ENCODE data around the gene TMED4. TPM values are rescaled to one million over a fixed set of nuclear protein-coding genes. Genes with fewer than 3 reads are reported as not detected.

The TMED4 gene
- total and polyA plus RNA-seq, 2 of the 13 experiments (the other 11 are each of a cell fraction or from before 2014, with no cell fraction given), result 81.4 to 109 TPM

DNA sequence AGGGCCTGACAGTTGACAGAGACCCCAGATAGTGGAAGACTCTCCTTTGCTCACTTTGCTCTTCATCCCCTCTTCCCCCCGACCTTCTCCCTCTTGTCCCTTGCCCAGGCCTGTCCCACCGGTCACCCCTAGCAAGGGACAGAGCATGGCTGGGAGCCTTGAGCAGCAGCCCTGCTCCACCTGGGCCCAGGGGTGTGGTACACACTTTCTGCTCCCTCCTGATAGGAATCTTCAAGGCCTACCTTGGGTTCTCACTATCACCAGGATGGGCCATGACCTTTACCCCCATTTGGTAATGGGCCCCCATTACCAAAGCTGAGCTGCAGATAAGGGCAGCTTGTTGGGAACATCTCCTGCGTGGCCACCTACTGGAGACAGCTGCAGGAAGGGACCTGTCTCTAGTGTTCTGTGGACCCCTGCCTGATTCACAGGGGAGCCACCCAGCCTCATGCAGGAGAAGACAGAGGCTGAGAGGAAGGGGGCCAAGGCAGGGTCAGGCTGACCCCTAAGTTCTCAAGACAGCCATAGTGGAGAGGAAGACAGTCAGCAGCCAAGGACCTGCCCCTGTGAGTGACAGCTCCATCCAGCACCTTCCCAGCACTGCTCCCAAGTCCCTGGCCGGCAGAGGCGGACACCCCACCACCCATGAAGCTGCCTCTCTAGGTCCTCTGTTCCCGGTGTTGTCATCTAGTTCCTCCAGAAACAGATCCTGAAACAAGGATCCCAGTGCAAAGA, 40.0 kb downstream of the TMED4 start:
- Histone ChIP-seq H2AFZ (ENCODE audit: low read length) (no peak overlapping the region), H3K36me3 (replicated peaks in 1 of 2; ENCODE audit: control insufficient read depth in 1 of 2, insufficient read depth in 2 of 2, low read length in 2 of 2) (peaks cover 0 to 9% of the 10 kb centered on the region in 2 experiments; a peak in 1 of 5 replicates), H3K27ac (ENCODE audit: extremely low read length, insufficient read depth, low read length) (peak overlapping the region; percentile 94), H3K4me1 (ENCODE audit: insufficient read depth, low read length) (peaks cover 76% of the 10 kb centered on the region), H3K9me3 (ENCODE audit: low read length) (no peaks in the 10 kb centered on the region), H3K4me2 (ENCODE audit: low read depth, low read length) (peak overlapping the region; percentile 98), H3K4me3 (replicated peaks in 1 of 3; ENCODE audit: insufficient read depth in 1 of 3, low read depth in 2 of 3, low read length in 3 of 3) (peak overlapping the region; percentile 57 to 79 (median 63)), H3K9ac (ENCODE audit: insufficient read depth, low read depth, low read length) (peak overlapping the region; percentile 90), H3K27me3 (ENCODE audit: control insufficient read depth in 1 of 2, insufficient read depth in 2 of 2, low read length in 2 of 2) (no peaks in the 10 kb centered on the region), H4K20me1 (ENCODE audit: insufficient read depth, low read length) (peaks cover 5% of the 10 kb centered on the region; the same call in 1 of the 2 replicates), H3K79me2 (ENCODE audit: insufficient read depth, low read length) (peaks cover 39% of the 10 kb centered on the region)
- FAIRE-seq, result peak; percentile 63
- POLR2A ChIA-PET, result interaction anchor here (0.6 to 4.1 kb wide), 9 partner anchors 13 to 306 kb away, joined by 3 to 25 read pairs (median 5); partner anchors contain the start of genes DDX56, H2AZ2, NUDCD3 and TMED4
- CTCF ChIA-PET (ENCODE audit: low intra/inter-chr PET ratio, low total read pairs), result no interaction called here
- 0% methylated on average over 3 of the region's 6 CpGs for WGBS (ENCODE audit: low lambda C conversion rate)
- in situ Hi-C loops (cut with HindIII; ENCODE audit: extremely low pct_ligation_motif_present, low pct_unique_long_range_greater_than_20kb) (no loop called here), intact Hi-C loops (cut with micrococcal nuclease; ENCODE audit: unreplicated experiment) (loop anchor here (2.0 to 5.0 kb wide), 2 partner anchors 23 to 50 kb away; partner anchors contain the start of gene NUDCD3)
- no TSS peak for BruUV-seq (replicated peaks)
- DNase-seq (ENCODE audit: low spot score), result peak; percentile 37
- peak; percentile 54 for ATAC-seq
- TF ChIP-seq IRX3 (CRISPR knock-in tag; IDR thresholded peaks at IDR 0.05; ENCODE audit: borderline replicate concordance, low read depth) (0 out of 2 replicates have a peak, but pooled peaks have one; percentile 70), CENPT (CRISPR knock-in tag; IDR thresholded peaks at IDR 0.05; ENCODE audit: low read depth) (no peak), ZNF24 (IDR thresholded peaks at IDR 0.05) (no peak), ZSCAN30 (CRISPR knock-in tag; IDR thresholded peaks at IDR 0.05) (no peak), ZNF644 (CRISPR knock-in tag; IDR thresholded peaks at IDR 0.05; ENCODE audit: low read depth) (peak; percentile 51; the same call in 1 of the 2 replicates), PTBP1 (IDR thresholded peaks at IDR 0.05; ENCODE audit: low read depth, low read length, poor library complexity, severe bottlenecking) (no peak), ISX (CRISPR knock-in tag; conservative IDR thresholded peaks at IDR 0.05) (no peak), RBM22 (optimal IDR thresholded peaks at IDR 0.05; ENCODE audit: low read length) (peak; percentile 58)
- TF ChIP-seq, protein P1, sequence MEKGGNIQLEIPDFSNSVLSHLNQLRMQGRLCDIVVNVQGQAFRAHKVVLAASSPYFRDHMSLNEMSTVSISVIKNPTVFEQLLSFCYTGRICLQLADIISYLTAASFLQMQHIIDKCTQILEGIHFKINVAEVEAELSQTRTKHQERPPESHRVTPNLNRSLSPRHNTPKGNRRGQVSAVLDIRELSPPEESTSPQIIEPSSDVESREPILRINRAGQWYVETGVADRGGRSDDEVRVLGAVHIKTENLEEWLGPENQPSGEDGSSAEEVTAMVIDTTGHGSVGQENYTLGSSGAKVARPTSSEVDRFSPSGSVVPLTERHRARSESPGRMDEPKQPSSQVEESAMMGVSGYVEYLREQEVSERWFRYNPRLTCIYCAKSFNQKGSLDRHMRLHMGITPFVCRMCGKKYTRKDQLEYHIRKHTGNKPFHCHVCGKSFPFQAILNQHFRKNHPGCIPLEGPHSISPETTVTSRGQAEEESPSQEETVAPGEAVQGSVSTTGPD (CRISPR knock-in tag; IDR thresholded peaks at IDR 0.05), result peak; percentile 63; the same call in 1 of the 2 replicates
- TF ChIP-seq, protein P2, sequence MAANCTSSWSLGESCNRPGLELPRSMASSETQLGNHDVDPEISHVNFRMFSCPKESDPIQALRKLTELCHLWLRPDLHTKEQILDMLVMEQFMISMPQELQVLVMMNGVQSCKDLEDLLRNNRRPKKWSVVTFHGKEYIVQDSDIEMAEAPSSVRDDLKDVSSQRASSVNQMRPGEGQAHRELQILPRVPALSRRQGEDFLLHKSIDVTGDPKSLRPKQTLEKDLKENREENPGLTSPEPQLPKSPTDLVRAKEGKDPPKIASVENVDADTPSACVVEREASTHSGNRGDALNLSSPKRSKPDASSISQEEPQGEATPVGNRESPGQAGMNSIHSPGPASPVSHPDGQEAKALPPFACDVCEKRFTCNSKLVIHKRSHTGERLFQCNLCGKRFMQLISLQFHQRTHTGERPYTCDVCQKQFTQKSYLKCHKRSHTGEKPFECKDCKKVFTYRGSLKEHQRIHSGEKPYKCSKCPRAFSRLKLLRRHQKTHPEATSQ (CRISPR knock-in tag; IDR thresholded peaks at IDR 0.05; ENCODE audit: borderline replicate concordance), result peak; percentile 29; the same call in 1 of the 2 replicates
- TF ChIP-seq, protein P3, sequence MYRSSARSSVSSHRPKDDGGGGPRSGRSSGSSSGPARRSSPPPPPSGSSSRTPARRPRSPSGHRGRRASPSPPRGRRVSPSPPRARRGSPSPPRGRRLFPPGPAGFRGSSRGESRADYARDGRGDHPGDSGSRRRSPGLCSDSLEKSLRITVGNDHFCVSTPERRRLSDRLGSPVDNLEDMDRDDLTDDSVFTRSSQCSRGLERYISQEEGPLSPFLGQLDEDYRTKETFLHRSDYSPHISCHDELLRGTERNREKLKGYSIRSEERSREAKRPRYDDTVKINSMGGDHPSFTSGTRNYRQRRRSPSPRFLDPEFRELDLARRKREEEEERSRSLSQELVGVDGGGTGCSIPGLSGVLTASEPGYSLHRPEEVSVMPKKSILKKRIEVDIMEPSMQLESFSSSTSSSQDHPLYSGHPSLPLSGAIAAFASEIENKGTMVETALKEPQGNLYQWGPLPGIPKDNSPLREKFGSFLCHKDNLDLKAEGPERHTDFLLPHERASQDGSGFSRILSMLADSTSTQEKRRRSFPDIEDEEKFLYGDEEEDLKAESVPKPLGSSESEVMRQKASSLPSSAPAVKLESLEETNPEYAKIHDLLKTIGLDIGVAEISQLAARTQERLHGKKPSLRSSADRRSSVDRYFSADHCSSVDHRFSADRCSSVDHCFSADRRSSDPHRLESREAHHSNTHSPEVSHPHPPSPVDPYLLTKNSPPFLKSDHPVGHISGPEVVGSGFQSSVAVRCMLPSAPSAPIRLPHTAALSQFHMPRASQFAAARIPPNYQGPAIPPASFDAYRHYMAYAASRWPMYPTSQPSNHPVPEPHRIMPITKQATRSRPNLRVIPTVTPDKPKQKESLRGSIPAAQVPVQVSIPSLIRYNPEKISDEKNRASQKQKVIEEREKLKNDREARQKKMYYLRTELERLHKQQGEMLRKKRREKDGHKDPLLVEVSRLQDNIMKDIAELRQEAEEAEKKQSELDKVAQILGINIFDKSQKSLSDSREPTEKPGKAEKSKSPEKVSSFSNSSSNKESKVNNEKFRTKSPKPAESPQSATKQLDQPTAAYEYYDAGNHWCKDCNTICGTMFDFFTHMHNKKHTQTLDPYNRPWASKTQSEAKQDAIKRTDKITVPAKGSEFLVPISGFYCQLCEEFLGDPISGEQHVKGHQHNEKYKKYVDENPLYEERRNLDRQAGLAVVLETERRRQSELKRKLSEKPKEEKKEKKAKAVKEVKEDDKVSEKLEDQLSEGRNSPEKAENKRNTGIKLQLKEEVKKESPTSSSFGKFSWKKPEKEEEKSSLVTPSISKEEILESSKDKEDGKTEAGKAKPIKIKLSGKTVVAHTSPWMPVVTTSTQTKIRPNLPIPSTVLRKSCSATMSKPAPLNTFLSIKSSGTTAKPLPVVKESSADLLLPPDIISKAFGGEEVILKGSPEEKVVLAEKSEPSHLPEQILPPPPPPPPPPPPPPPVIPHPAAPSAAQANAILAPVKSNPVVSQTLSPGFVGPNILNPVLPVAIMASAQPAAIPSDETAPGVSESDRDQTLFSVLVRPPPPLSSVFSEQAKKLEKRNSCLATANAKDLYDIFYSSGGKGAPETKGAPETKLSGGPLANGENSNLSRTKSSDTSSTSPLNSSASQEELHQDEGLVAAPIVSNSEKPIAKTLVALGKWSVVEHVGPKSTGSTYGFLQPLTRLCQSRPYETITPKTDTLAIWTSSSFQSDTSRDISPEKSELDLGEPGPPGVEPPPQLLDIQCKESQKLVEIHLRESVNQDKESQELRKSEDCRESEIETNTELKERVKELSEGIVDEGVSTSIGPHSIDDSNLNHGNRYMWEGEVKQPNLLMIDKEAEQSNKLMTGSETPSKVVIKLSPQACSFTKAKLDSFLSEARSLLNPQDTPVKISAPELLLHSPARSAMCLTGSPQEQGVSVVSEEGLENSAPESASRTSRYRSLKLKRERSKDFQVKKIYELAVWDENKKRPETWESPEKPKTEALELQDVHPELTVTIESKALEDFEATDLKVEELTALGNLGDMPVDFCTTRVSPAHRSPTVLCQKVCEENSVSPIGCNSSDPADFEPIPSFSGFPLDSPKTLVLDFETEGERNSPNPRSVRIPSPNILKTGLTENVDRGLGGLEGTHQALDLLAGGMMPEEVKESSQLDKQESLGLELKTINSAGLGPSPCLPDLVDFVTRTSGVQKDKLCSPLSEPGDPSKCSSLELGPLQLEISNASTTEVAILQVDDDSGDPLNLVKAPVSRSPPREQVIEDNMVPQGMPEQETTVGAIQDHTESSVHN (CRISPR knock-in tag; IDR thresholded peaks at IDR 0.05), result 0 out of 2 replicates have a peak, but pooled peaks have one; percentile 37
